ENCODE measurements around the gene FAM9A.

GRCh38 chrX:8805974-8806373 lies 4.8 kb upstream of the FAM9A start:
- TF ChIP-seq GATA3 (IDR thresholded peaks at IDR 0.05; ENCODE audit: low read depth, low read length) (no peak), GATA2 (IDR thresholded peaks at IDR 0.05; ENCODE audit: low read depth, low read length) (no peak)

All from SH-SY5Y (cell line).